Right lung (tissue), 5 donors: ENCODE data around the gene FOSL1. TPM values are rescaled to one million over a fixed set of nuclear protein-coding genes. Genes with fewer than 3 reads are reported as not detected.

Experiments
- DNase-seq, 2 donors: peaks; one replicate each; pipeline ENCODE4 v3.0.0-alpha.2; 2013
- polyA plus RNA-seq, 5 donors: library from polyadenylated mRNA; unstranded; fragments of 120-200 nt; gene quantifications; one replicate each; pipeline versions ENCODE4 v1.2.1 to v1.2.3, GENCODE V29; 2013; ENCODE audit warnings: inconsistent platforms in 1 of 5, low replicate concordance in 1 of 5; ENCODE audit not compliant: insufficient read length in 5 of 5, insufficient read depth in 1 of 5

The FOSL1 gene
- polyA plus RNA-seq, 5 donors: 0.12 to 0.19 (median 0.13) TPM; not detected in 2

GRCh38 chr11:65919573-65920371, 19.6 kb upstream of the FOSL1 start:
- DNase-seq: no peak

DNA sequence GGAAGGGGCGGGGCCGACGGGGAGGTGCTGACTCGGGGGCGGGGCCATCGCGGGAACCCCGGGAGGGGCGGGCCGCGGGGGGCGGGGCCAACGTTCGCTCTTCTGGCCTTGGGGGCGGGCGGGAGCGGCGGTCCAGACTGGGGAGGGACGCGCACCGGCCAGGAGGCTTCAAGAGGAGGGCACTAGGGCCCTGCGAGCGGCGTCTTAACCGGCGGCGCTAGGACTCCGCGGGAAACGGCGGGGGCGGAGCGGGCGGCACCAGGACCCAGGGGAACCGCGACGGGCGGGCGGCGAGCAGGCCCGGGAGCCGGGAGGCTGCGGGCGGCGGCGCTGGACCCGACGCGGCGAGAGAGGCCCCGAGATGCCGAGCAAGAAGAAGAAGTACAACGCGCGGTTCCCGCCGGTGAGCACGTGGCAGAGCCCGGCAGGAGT, 19.0 kb upstream of the FOSL1 start, which contains the start of gene DRAP1:
Gene DRAP1, plus strand, starts transcription at position 286 of the 432 bp plus-strand sequence. Its CDS starts 76 bp downstream, at position 362.
- DNase-seq: peak; percentile 97 to 98

GRCh38 chr11:65918211-65919140, 18.3 kb upstream of the FOSL1 start, which contains the start of gene C11orf68:
C11orf68 (minus strand) TSS chr11:65919062; CDS start chr11:65919031, 31 bp downstream.
- peak; percentile 18 to 32 for DNase-seq

GRCh38 chr11:65917434-65918210, 17.4 kb upstream of the FOSL1 start:
- no peak for DNase-seq

DNA sequence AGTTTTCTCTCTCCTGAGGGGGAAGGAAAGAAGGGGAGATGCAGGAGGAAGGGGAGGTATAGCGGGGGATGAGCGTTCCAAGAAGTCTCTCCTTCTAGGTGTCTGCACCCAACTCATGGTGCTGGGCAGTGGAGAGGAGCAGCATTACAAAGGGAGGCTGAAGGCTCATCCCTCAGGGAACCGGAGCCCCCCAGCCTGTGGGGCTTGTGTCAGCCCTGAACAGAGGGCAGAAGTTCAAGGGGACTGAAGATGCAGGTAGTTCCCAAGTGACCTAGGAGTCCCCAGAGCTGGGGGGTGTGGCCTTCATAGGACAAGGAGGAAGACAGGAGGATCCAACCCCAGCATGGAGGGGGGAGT, 16.9 kb upstream of the FOSL1 start:
- DNase-seq: no peak

DNA sequence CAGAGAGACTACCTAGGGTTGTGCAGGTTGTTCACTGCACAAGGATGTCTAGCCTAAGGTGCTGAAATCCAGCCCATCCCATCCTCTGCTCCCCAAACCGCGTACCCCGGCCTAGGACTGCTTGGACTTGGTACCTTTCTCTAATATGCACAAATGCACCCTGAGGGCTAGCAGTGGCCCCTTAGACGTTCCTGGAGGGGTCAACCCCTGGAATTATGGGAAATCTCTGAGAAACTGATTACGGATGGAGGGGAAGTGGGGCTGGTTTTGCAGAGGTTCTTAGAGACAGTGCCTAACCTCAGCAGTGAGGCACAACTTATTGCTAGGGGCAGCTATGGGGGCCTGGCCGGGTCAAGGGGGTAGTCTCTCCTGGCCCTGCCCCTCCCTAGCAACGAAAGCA, 16.2 kb upstream of the FOSL1 start:
- DNase-seq: no peak

DNA sequence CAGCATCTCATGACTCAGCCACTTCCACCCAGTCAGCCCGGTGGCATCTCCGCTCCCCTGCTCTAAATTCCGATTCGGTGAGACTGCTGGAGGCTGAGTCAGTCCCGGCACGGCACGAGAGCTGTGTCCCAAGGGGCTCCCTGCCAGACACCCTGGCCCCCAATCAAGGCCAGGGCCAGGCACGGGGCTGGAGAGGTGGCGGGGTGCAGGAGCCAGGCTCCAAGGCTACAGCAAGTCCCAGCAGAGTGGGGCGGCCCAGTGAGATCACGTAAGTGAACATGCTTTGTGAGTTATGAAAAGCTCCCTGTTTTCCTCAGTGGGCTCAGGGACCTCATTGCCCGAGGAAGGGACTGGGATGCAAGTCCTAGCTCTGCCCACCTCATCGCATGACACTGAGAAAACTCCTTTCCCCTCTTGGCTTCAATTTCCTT, 15.6 kb upstream of the FOSL1 start:
- no peak for DNase-seq

DNA sequence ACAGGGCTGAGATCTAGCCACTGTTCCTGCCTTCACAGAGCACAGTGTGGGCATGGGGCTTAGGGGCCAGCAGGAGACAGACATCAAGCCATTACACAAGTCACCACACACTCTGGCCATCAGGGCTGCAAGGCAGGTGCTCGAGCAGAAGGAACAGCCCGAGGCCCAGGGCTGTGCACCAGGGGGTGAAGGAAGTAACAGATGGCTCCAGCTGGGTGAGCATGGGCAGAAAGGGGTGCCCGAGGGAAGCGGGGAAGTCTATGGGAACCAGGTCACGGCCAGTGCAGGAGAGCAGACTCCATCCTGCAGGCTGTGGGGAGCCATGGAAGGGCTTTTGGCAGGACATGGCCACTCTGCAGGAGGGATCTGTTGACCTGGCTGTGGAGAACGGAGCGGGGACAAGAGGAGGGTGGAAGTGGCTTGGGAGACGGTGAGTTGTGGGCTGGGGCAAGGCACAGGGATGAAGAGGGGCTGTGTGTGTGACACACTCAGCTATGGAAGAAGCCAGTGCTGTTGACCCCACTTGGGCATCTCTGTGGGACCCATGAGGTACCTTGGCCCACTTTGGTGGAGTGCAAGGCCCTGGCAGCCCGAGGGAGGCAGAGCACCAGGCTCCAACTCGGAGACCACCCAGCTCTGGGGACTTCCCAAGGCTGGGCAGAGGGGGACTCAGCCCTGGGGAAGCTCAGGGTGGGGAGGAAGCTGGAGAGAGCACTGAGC, 15.1 kb upstream of the FOSL1 start:
- DNase-seq: no peak

GRCh38 chr11:65912845-65913244, 12.7 kb upstream of the FOSL1 start:
- no peak for DNase-seq

GRCh38 chr11:65911682-65912568, 11.7 kb upstream of the FOSL1 start:
- DNase-seq: peak; percentile 72 to 79

DNA sequence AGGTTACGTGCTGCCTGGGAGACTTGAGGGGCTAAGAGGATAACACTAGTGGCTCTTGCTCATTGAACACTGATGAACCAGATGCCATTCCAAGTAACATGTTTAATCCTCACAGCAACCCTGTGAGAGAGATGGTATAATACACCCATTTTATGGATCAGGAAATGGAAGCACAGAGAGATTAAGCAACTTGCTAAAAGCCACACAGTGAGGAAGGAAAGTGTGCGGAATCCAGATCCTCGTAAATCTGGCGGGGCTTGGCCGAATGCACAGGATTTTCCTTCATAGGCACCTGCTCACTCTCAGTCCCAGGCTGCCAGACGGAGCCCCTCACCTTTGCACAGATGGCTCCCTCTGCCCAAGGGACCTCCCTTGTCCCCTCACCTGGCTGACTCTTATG, 7.7 kb upstream of the FOSL1 start:
- no peak for DNase-seq

GRCh38 chr11:65906602-65907001, 6.4 kb upstream of the FOSL1 start:
- no peak for DNase-seq

- DNase-seq: no peak
Measured at GRCh38 chr11:65903715-65904114, 3.5 kb upstream of the FOSL1 start.

- DNase-seq: no peak
Measured at GRCh38 chr11:65903068-65903481, 2.9 kb upstream of the FOSL1 start.

GRCh38 chr11:65900899-65901180, 652 bp upstream of the FOSL1 start:
- no peak for DNase-seq

- peak in 1 of 2 donors; percentile 13 for DNase-seq
Measured at GRCh38 chr11:65899356-65900124, 648 bp downstream of the FOSL1 start.

DNA sequence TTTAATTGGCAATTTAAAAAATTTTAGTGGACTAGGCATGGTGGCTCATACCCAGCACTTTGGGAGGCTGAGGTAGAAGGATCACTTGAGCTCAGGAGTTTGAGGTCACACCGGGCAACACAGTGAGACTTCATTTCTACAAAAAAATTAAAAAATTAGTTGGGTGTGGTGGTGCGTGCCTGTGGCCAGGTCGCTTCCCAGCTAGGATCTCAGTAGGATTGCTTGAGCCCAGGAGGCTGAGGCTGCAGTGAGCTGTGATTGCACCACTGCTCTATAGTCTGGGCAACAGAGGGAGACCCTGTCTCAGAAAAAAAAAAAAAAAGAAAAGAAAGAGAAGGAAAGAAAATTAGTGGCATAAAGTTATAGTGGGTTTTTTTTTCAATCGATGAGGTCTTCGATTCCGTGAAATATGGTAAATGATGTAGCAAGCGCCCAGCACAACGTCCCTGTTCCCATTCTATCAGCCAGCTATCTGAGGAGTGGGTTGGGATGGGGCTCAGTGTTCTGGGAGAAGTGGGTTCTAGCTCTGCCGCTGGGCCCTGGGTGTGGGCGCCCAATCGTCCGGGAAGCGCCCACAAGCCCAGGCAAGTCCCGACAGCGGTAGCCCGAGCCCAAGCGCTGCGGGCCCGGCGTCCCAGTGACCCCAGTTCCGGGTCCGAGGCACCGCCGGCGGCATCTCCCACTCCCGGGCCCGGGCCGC, 1.4 kb downstream of the FOSL1 start:
- DNase-seq: no peak

DNA sequence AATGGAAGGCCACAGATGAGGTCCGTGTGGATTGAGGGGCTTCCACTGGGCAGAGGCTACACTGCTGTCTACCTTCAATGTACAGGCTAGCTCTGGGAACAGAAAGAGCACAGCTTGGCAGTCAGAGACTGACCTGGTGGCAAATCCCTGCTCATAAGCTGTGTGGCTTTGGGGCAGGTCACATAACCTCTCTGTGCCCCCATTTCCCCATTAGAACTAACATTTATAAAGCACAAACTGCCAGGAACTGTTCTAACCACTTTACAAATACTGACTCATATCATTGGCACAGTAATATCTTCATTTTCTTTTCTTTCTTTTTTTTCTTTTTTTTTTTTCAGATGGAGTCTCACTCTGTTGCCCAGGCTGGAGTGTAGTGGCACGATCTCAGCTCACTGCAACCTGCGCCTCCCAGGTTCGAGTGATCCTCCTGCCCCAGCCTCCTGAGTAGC, 3.1 kb downstream of the FOSL1 start:
- DNase-seq: no peak
